Forelimb muscle (tissue), 1 donor: ENCODE data around the gene IL37. TPM values are rescaled to one million over a fixed set of nuclear protein-coding genes. Genes with fewer than 3 reads are reported as not detected.

Experiments
- DNase-seq: peaks from one replicate; pipeline ENCODE4 v3.0.0-alpha.2; 2013; ENCODE audit warnings: low read depth
- polyA plus RNA-seq: library from polyadenylated mRNA; unstranded; fragments of 120-200 nt; gene quantifications from one replicate; pipeline ENCODE4 v1.2.1, GENCODE V29; 2013; ENCODE audit not compliant: insufficient read length

The IL37 gene
- not detected for polyA plus RNA-seq

- DNase-seq, result no peak
These were observed at the start of gene IL37 for GRCh38 chr2:112910865-112911264. TSS of gene IL37 (plus strand) at chr2:112911165. CDS start at chr2:112913013, 1,848 bp downstream.

- no peak for DNase-seq
These were observed 46.9 kb upstream of the IL37 start for GRCh38 chr2:112864072-112864471.

- no peak for DNase-seq
These were observed 44.7 kb upstream of the IL37 start for GRCh38 chr2:112866128-112866835.

- DNase-seq, result no peak
These were observed 43.0 kb upstream of the IL37 start for GRCh38 chr2:112867701-112868631.

- no peak for DNase-seq
These were observed 41.6 kb upstream of the IL37 start for GRCh38 chr2:112869258-112869842.

DNA sequence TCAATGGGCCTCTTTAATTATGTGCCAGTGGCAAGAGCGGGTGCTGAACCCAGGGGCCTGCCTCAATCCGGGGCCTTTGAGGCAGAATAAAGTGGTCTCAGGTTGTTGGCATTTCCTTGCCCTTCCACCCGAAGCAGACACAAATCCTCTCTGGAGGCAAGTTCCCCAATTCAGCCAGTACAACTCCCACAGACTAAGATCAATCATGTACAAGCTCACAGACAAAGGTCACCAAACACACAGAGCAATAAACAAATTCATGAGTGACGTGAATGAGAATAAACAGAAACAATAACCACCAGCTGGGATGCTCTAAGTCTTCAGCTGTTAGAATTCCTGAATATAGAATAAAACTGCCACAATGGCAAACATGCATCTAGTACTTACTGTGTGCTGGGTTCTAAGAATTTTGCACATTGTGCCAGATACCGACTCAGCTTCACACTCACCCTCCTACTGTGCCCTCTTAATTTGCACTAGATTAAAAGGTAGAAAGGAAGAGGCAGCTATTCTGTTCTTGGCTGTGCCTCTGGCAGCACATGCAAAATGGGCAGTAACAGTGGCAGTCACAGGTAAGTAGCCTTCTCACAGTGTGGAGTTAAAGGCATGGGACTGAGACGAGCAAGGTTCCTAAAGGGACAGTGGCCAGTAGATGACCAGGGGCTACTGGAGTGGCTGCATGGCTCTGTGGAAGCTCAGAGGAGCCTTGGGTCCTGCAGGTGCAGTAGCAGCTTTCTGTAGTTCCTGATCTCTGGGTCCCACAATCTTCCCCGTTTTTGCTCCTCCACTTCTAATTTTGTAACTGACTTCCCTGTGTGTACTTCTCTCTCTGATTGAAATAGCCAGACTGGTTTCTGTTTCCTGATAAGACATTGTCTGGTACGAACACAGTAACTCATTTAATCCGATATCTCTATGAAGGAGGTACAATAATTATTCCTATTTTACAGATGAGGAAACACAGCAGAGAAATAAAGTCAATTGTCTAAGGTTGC, 39.8 kb upstream of the IL37 start:
- DNase-seq, result no peak

- DNase-seq, result no peak
These were observed 34.6 kb upstream of the IL37 start for GRCh38 chr2:112876257-112876970.

DNA sequence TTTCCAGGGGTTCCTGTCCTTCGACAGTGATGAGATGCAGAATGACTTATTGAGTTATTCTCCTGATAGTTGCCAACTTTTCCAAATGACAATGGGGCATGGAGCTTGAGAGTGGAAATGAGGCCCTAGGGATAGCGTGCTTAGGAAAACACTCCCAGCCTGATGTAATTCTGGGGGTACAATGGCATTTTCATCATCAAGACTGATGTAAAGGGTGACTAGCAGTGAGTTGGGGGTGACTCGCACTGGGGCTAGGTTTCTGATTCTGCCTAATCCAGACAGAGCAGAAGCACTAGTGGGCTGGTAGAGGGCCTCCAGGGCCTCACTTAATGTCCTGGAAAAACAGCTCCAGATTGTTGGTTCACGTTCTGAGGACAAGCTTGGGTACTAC, 34.0 kb upstream of the IL37 start:
- DNase-seq, result no peak

- DNase-seq, result no peak
These were observed 33.5 kb upstream of the IL37 start for GRCh38 chr2:112877423-112877822.

DNA sequence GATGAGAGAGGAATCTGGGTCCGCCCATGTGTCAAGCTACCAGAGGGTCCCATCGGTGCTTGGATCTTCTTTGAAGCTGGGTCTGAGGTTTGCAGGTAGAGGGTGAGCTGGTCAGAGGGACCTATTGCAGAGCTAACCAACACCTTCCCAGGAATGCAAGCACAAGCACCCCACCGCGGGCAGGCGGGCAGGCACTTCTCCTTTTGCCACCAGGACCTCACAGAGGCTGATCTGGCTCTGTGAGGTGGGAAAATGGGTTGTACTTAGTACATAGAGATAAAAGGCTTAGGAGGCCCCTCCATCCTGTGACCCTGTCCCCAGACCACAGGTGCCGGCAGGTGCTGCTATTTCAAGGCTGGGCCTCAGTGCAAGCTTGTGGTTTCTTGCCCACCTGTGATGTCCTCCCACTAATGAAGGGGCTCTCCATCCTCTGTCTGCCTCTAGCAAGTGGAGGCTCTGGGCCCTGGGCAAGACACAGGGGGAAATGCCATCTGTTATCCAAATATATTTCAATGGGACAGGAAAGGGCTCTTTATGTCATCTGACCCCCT, 31.4 kb upstream of the IL37 start:
- no peak for DNase-seq

- no peak for DNase-seq
These were observed 30.9 kb upstream of the IL37 start for GRCh38 chr2:112880091-112880531.

DNA sequence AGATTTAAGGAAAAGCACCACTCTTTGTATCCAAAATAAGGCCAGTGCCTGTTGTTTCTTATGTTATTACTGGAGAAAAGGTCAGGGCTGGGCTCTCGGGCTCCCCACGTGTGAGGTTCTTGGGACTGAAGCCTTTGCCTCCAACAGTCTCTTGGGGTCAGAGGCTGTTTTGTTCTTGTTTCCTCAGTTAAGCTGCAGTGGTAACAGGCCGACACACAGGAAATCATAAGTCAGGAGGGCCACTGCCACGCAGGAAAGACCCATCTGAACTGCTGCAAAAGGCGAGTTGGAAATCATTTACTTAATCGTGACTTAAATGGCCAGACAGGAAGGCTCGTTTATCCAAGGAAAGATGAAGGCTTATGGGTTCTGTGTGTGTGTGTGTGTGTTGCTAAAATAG, 30.3 kb upstream of the IL37 start:
- no peak for DNase-seq

- DNase-seq, result no peak
These were observed 29.6 kb upstream of the IL37 start for GRCh38 chr2:112881217-112881985.

- no peak for DNase-seq
These were observed 27.3 kb upstream of the IL37 start for GRCh38 chr2:112883669-112884068.

DNA sequence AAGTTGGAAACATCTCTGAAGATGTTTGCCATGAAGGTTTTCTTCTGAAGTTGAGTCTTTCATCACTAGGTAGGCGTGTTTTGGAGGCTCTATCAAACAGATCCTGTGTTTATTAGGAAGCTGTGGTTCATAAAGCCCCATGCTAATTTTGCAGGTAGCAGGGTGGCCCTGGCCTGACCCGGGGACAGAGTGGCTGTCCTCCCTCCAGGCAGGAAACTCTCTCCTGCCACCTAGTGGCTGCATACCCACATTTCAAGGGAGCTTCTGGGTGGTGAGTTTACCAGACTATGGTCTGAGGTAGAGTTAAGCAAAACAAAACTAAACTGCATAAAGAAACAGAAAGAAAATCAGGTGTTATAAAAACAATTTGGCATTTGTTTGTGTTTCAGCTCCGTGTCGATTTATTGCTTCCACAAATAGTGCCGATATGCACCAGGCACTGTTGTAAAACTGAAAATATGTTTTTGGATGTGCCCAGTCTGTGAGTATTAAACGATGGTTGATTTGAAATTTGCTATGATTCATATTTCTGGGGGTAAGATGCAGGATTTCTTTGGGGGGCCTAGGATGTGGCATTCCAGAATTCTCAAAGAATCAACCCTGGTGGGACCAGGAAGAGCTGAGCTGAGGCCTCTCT, 26.0 kb upstream of the IL37 start:
- DNase-seq, result no peak

DNA sequence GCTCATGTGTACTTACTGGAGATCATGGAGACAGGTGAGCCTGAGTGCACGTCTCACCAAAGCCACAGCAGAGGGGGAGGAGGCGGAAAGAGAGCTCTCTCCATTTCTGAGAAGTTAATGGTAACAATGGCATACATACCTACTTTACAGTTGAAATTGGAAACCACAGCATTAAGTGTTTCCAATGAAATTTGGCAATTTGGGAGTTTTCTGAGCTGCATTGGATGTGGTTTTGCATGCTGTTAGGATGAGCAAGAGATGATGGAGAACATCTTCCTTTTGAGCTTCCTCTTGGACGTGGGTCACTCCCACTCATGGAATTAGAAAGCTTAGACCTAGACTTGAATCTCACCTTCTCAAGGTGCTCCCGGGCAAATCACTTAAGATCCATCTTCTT, 25.5 kb upstream of the IL37 start:
- DNase-seq, result no peak

DNA sequence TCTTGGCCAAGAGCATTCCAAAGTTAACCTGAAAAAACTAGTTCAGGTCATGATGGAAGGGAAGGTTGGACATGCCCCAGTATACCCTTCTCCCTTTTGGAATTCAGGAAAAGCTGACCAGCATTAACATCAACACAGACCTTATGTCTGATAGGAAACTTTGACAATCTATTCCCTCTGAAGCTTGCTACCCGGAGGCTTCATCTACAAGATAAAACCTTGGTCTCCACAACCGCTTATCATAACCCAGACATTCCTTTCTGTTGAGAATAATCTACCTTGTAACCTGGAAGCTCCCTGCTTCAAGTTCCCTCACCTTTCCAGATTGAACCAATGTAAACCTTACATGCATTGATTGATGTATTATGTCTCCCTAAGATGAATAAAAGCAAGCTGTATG, 24.7 kb upstream of the IL37 start:
- DNase-seq, result no peak

DNA sequence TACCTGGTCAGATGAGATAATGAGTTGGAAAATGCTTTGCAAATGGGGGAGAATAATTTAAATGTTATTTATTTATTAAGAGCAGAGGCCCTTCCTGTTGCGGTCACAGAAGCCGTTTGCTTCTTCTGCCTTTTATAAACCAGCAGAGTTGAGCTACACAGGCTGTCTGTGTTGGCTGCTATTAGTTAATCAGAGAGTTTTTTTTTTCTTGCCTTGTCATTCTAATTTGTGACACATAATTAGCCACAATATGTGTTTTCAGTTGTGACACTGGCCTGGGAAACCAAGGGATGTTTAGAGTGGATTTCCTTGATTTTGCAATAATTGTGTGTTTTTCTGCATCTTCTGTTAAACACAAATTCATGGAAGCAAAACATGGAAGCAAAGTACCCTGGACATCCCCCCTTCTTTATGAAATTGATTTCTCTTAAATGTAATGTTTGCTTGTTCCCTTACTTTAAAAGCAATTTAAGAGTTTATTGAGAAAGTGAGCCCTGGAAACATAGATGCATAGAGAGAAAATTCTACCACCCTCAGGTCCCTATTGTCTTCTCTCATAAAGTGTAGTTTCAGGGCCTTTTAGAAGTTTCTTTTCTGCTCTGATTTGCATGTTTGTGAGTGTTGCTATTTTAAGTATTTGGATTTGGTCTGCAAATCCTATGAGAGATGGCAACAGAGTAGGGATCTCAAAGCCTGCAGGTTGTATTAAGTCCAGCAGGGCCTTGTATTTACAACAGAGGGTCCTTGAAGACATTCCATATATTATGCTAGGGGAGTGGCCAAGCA, 22.8 kb upstream of the IL37 start:
- no peak for DNase-seq
